Suppressor macrophage (primary cell): ENCODE data around the gene CUBN.

Experiments
- DNase-seq, 4 experiments: peaks; one replicate each; pipeline ENCODE4 v3.0.0-alpha.2; 2020 to 2022

Gene CUBN

DNA sequence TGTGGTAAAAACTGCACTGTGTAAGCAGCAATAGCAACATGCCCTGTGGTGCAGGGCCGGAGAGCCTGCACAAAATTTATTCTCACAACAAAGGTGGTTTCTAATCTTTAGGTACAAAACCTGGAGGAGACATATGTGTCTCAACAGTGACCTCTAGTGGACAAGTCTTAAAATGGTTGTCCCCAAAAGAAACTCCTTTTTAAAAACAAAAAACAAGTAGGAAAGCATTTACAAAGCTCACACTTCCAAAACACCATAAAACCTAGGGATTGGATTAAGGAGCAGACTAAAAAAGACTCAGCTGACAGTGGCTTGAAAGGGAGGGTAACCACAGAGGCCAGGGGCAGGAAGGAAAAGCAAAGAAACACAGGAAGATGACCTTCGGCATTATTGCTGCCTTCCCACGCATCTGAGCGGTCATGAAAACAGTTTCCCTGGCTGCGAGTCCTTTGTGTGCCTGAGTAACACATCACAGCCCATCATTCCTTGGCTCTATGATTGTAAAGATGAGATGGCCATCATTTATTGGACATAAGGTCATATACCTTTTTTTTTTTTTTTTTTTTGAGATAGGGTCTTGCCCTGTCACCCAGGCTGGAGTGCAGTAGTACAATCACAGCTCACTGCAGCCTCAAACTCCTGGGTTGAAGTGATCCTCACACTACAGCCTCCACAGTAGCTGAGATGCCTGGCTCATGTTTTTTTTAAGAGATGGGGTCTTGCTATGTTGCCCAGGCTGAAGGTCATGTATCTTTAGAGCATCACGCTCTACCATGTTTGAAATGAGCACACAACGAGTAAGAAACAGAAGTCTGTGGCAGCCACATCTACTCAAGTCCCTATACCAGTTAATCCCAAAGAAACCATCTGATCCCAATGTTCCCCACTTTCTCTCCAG lies 351.9 kb downstream of the CUBN start:
- DNase-seq = peak; percentile 37 to 74 (median 50)

DNA sequence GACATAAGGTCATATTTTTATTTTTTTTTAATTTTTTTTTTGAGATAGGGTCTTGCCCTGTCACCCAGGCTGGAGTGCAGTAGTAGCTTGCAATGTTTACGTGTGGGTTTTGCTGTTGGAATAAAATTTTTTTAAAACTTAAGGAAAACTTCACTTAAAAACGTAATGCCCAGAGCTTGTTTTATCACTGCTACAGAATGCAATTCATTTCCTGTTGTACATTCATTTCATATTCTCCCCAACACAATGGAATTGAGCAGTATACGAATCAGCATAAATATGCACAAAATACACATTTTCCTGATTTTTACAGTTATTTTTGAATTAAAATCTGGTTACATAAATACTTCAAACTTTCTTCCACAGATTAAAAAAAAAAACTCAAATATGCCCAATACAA lies 352.7 kb downstream of the CUBN start:
- no peak for DNase-seq
